Measurements from ENCODE around the gene DDX41. TPM values are rescaled to one million over a fixed set of nuclear protein-coding genes. Genes with fewer than 3 reads are reported as not detected.

The DDX41 gene
- total and polyA plus RNA-seq, 2 donors (not counting 3 experiments of a cell fraction or from before 2014, with no cell fraction given) = 103 to 118 TPM

DNA sequence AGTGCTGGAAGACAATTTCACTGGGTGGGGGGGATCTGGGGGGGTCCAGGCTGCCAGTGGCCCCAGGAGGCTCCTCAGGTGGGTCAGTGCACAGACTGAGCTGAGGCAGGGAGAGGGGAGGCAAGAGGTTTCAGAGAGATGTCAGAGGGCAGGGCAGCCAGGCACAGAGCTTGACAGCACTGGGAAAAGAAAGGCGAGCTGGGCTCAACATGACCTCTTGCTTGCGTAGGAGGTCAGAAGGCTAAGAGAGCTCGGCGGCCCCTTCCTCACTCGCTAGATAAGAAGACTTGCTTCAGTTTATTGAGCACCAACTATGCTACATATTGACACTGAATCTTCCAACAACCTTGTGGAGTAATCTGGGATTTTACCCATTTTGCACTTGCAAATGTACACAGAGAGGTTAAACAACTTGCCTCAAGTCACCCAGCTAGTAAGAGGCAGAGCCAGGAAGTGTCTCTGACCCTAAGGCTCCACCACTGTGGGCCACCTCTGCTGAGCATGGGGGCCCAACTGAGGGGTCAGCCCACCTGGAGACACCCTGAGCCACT, 22.9 kb downstream of the DDX41 start:
- Histone ChIP-seq H3K36me3 (ENCODE audit: control insufficient read depth in 2 of 2, extremely low read depth in 1 of 2, insufficient read depth in 2 of 2, low read length in 2 of 2) (peaks cover 9 to 24% of the 10 kb centered on the region in 2 experiments), H3K9me1 (replicated peaks; ENCODE audit: control insufficient read depth, extremely low read depth, insufficient read depth, low read length) (no peaks in the 10 kb centered on the region), H3K4me2 (ENCODE audit: insufficient read depth, low read length) (peak overlapping the region; percentile 64), H3K27me3 (ENCODE audit: control insufficient read depth in 2 of 2, insufficient read depth in 2 of 2, low read length in 2 of 2) (no peaks in the 10 kb centered on the region), H3K9me3 (replicated peaks; ENCODE audit: control insufficient read depth, insufficient read depth, low read length) (no peaks in the 10 kb centered on the region), H3K4me3 (replicated peaks in 1 of 3; ENCODE audit: insufficient read depth in 1 of 3, low read depth in 1 of 3, low read length in 3 of 3) (peak overlapping the region in 1 of 3 experiments; percentile 9), H4K20me1 (replicated peaks; ENCODE audit: control insufficient read depth, extremely low read depth, insufficient read depth, low read length) (no peaks in the 10 kb centered on the region), H3K27ac (ENCODE audit: insufficient read depth, low read depth, low read length) (peak overlapping the region; percentile 93), H3K79me2 (ENCODE audit: control insufficient read depth, insufficient read depth, low read length) (peaks cover 44% of the 10 kb centered on the region), H2AFZ (ENCODE audit: low read depth, low read length) (no peak overlapping the region), H3K9ac (replicated peaks; ENCODE audit: extremely low read depth, insufficient read depth, low read length) (peak overlapping the region; percentile 93), H3K4me1 (ENCODE audit: control insufficient read depth, extremely low read depth, insufficient read depth, low read length) (peaks cover 57% of the 10 kb centered on the region)
- DNase-seq (ENCODE audit: low read depth, low spot score) (no peak), FAIRE-seq (no peak)
- intact Hi-C loops (cut with micrococcal nuclease) = loop anchor here (1.0 to 10.0 kb wide), 6 partner anchors 38 to 959 kb away; partner anchors contain the start of genes N4BP3 and RNF44
- TSS peak; percentile 2 for BruUV-seq (replicated peaks)
- ChIA-PET POLR2A (interaction anchor here (1.8 kb wide), 1 partner anchor 17 kb away, joined by 10 read pairs; no protein-coding TSS in a partner anchor), CTCF (interaction anchor here (0.8 to 5.3 kb wide), 9 partner anchors 8 to 103 kb away, joined by 3 to 58 read pairs (median 6); no protein-coding TSS in a partner anchor)
- dilution Hi-C loops (cut with MboI; ENCODE audit: extremely low pct_ligation_motif_present, low sequenced_read_pairs) = no loop called here
- TF ChIP-seq POLR2A (IDR thresholded peaks at IDR 0.05; ENCODE audit: low read depth, low read length) = no peak
- TF ChIP-seq, protein P1, sequence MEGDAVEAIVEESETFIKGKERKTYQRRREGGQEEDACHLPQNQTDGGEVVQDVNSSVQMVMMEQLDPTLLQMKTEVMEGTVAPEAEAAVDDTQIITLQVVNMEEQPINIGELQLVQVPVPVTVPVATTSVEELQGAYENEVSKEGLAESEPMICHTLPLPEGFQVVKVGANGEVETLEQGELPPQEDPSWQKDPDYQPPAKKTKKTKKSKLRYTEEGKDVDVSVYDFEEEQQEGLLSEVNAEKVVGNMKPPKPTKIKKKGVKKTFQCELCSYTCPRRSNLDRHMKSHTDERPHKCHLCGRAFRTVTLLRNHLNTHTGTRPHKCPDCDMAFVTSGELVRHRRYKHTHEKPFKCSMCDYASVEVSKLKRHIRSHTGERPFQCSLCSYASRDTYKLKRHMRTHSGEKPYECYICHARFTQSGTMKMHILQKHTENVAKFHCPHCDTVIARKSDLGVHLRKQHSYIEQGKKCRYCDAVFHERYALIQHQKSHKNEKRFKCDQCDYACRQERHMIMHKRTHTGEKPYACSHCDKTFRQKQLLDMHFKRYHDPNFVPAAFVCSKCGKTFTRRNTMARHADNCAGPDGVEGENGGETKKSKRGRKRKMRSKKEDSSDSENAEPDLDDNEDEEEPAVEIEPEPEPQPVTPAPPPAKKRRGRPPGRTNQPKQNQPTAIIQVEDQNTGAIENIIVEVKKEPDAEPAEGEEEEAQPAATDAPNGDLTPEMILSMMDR (IDR thresholded peaks at IDR 0.05; ENCODE audit: extremely low read depth in 1 of 2, insufficient read depth in 1 of 2, low read depth in 1 of 2, low read length in 2 of 2) = no peak

DNA sequence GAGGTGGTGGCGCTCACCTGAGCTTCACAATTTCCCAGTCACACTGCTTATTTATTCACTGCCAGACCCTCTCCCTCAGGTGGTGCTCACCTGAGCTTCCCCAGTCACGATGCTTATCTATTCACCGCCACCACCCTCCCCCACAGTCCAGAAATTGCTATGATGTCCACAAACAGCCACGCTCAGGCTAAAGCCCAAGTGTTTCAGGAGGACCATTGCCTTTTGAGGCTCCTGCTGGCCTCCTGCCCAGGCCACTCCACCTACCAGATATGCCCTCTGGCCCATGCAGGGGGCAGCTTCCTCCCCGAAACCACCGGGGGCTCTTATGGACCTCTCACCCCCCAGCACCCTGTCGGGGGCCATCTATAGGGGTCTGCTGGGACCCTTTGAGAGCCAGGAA, 23.9 kb downstream of the DDX41 start:
- Histone ChIP-seq H3K36me3 (ENCODE audit: control insufficient read depth in 2 of 2, extremely low read depth in 1 of 2, insufficient read depth in 2 of 2, low read length in 2 of 2) (peaks cover 16 to 30% of the 10 kb centered on the region in 2 experiments), H3K9me1 (replicated peaks; ENCODE audit: control insufficient read depth, extremely low read depth, insufficient read depth, low read length) (no peaks in the 10 kb centered on the region), H3K27ac (ENCODE audit: insufficient read depth, low read depth, low read length) (peak overlapping the region; percentile 93), H3K9me3 (replicated peaks; ENCODE audit: control insufficient read depth, insufficient read depth, low read length) (no peaks in the 10 kb centered on the region), H3K4me1 (ENCODE audit: control insufficient read depth, extremely low read depth, insufficient read depth, low read length) (peaks cover 50% of the 10 kb centered on the region), H2AFZ (ENCODE audit: low read depth, low read length) (no peak overlapping the region), H3K4me2 (ENCODE audit: insufficient read depth, low read length) (no peak overlapping the region), H3K9ac (replicated peaks; ENCODE audit: extremely low read depth, insufficient read depth, low read length) (peak overlapping the region; percentile 93), H4K20me1 (replicated peaks; ENCODE audit: control insufficient read depth, extremely low read depth, insufficient read depth, low read length) (no peaks in the 10 kb centered on the region), H3K27me3 (ENCODE audit: control insufficient read depth in 2 of 2, insufficient read depth in 2 of 2, low read length in 2 of 2) (no peaks in the 10 kb centered on the region), H3K4me3 (replicated peaks in 1 of 3; ENCODE audit: insufficient read depth in 1 of 3, low read depth in 1 of 3, low read length in 3 of 3) (no peak overlapping the region), H3K79me2 (ENCODE audit: control insufficient read depth, insufficient read depth, low read length) (peaks cover 46% of the 10 kb centered on the region)
- POLR2A ChIA-PET = interaction anchor here (1.4 to 1.8 kb wide), 2 partner anchors 14 to 16 kb away, joined by 3 to 10 read pairs; no protein-coding TSS in a partner anchor
- BruUV-seq (replicated peaks) = no TSS peak
- CTCF ChIA-PET = interaction anchor here (0.7 to 5.3 kb wide), 9 partner anchors 9 to 88 kb away, joined by 3 to 58 read pairs (median 4); partner anchors contain the start of gene DDX41
- TF ChIP-seq POLR2A (IDR thresholded peaks at IDR 0.05; ENCODE audit: low read depth, low read length) (peak; percentile 3), MYC (IDR thresholded peaks at IDR 0.05; ENCODE audit: low read depth, low read length) (no peak)
- FAIRE-seq (no peak), DNase-seq (ENCODE audit: low read depth, low spot score) (no peak)
- intact Hi-C loops (cut with micrococcal nuclease) (loop anchor here (10.0 kb wide), 2 partner anchors 622 to 958 kb away; partner anchors contain the start of genes N4BP3 and RNF44), dilution Hi-C loops (cut with MboI; ENCODE audit: extremely low pct_ligation_motif_present, low sequenced_read_pairs) (no loop called here)

Measured in endothelial cell of umbilical vein (primary cell).